ENCODE results near the gene DPPA3. TPM values are rescaled to one million over a fixed set of nuclear protein-coding genes. Genes with fewer than 3 reads are reported as not detected.
"Not testable (repeated sequence)": the region's sequence is repeated elsewhere in the genome, so short reads cannot be mapped to it uniquely, and the experiment has no call there.

Gene DPPA3
- total RNA-seq, 1 experiment from 2014 or later: not detected

GRCh38 chr12:7705846-7706245, 5.4 kb upstream of the DPPA3 start:
- Histone ChIP-seq H3K27ac (no peak overlapping the region), H3K36me3 (no peaks in the 10 kb centered on the region), H3K4me3 (no peak overlapping the region), H3K4me1 (replicated peaks) (no peaks in the 10 kb centered on the region), H3K27me3 (replicated peaks) (no peaks in the 10 kb centered on the region), H3K9me3 (replicated peaks) (no peaks in the 10 kb centered on the region)
- DNase-seq (ENCODE audit: low read depth in 1 of 2, low spot score in 2 of 2): no peak

GRCh38 chr12:7709969-7710675, 1.1 kb upstream of the DPPA3 start:
- no peak for DNase-seq (ENCODE audit: low read depth in 1 of 2, low spot score in 2 of 2)
- Histone ChIP-seq H3K4me3 (no peak overlapping the region), H3K27ac (no peak overlapping the region), H3K36me3 (no peaks in the 10 kb centered on the region), H3K4me1 (replicated peaks) (no peaks in the 10 kb centered on the region), H3K9me3 (replicated peaks) (no peaks in the 10 kb centered on the region), H3K27me3 (replicated peaks) (no peaks in the 10 kb centered on the region)

DNA sequence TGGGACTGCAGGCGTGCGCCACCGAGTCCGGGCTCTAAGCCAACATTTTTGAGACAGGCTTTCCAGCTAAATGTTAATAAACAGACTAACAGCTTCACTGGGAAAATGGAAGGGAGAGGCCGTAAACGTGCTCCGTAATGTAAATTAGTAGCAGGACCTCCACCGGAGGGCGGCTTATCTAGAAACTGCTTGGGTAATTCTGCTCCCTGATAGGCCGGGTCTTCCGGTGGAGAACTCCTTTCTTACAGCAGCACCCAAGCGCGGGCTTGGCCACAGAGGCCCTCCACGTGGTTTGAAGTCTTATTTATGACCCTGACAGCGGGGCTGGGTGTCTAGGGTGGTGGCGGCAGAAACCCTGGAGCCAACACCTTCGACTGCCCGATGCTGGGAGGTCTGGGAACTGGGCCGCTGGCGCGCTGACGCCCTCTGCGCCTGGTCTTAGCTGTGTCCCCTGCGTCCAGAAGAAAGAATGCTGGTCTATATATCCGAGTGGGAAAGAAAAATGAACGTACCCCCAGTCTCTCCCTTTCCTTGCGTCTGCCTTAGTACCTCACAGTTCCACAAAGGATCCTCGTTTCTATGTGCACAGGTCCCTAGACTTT, 1.7 kb downstream of the DPPA3 start:
- Histone ChIP-seq H3K27me3 (replicated peaks) (no peaks in the 10 kb centered on the region), H3K36me3 (no peaks in the 10 kb centered on the region), H3K4me3 (no peak overlapping the region), H3K4me1 (replicated peaks) (no peaks in the 10 kb centered on the region), H3K9me3 (replicated peaks) (no peaks in the 10 kb centered on the region), H3K27ac (no peak overlapping the region)
- DNase-seq (ENCODE audit: low read depth in 1 of 2, low spot score in 2 of 2): no peak

DNA sequence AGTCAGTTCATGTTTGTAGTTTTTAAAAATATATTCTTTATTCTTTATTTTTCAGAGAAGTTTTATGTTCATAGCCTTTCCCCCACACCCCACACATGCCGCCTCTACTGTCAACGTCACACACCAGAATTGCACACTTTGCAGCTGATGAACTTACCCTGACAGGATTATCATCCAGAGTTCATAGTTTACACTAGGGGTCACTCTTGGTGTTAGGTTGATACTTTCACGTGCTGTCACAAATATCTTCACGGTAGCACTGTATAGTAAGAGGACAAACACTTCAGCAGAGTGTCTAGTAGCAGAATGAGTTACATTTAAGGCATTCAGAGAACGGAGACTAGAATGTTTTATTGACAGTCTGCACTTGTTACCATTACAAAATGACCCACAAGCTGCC, 5.1 kb downstream of the DPPA3 start:
- no peaks in the 10 kb centered on the region for H3K4me1 ChIP-seq (replicated peaks)
- no peaks in the 10 kb centered on the region for H3K9me3 ChIP-seq (replicated peaks)
- DNase-seq (ENCODE audit: low read depth in 1 of 2, low spot score in 2 of 2): no peak
- H3K4me3 ChIP-seq: no peak overlapping the region
- no peaks in the 10 kb centered on the region for H3K36me3 ChIP-seq
- H3K27me3 ChIP-seq (replicated peaks): no peaks in the 10 kb centered on the region
- no peak overlapping the region for H3K27ac ChIP-seq

DNA sequence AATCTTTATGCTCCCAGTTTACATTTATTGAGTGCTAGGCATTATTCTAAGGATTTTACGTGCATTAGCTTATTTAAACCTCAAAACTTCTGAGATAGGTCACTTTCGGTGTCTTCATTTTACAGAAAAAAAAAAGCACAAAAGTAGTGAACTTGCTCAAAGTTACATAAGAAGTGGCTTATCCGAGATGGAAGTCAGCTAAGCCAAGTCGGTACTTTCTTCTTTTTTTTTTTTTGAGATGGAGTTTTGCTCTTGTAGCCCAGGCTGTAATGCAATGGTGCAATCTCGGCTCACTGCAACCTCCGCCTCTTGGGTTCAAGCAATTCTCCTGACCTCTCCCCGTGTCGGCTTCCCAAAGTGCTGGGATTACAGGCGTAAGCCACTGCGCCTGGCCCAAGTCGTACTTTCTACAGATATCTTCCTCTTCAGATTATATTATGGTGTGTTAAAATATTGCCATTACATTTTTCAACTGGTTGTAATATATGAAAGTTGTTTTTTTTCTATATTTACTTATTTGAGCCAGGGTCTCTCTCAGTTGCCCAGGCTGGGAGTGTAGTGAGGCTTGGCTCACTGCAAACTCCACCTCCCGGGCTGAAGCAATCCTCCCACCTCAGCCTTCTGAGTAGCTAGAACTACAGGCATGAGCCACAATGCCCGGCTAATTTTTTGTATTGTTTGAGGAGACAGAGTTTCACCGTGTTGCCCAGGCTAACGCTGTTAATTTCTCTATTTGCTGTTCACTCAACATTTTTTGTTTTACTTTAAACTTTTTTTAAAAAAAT, 8.9 kb downstream of the DPPA3 start:
- H3K27me3 ChIP-seq (replicated peaks): no peaks in the 10 kb centered on the region
- H3K4me3 ChIP-seq: no peak overlapping the region
- no peaks in the 10 kb centered on the region for H3K9me3 ChIP-seq (replicated peaks)
- H3K4me1 ChIP-seq (replicated peaks): no peaks in the 10 kb centered on the region
- H3K27ac ChIP-seq: no peak overlapping the region
- DNase-seq (ENCODE audit: low read depth in 1 of 2, low spot score in 2 of 2): no peak
- H3K36me3 ChIP-seq: no peaks in the 10 kb centered on the region

GRCh38 chr12:7723926-7724325, 12.7 kb downstream of the DPPA3 start:
- Histone ChIP-seq H3K4me1 (replicated peaks) (no peaks in the 10 kb centered on the region), H3K9me3 (replicated peaks) (0 out of 2 replicates have a peak, but pooled peaks cover 7% of the 10 kb centered on the region), H3K36me3 (no peaks in the 10 kb centered on the region), H3K27ac (no peak overlapping the region), H3K4me3 (no peak overlapping the region), H3K27me3 (replicated peaks) (no peaks in the 10 kb centered on the region)
- no peak for DNase-seq (ENCODE audit: low read depth in 1 of 2, low spot score in 2 of 2)

- Histone ChIP-seq H3K4me3 (no peak overlapping the region), H3K4me1 (replicated peaks) (no peaks in the 10 kb centered on the region), H3K9me3 (replicated peaks) (0 out of 2 replicates have a peak, but pooled peaks cover 7% of the 10 kb centered on the region), H3K27ac (no peak overlapping the region), H3K36me3 (no peaks in the 10 kb centered on the region), H3K27me3 (replicated peaks) (no peaks in the 10 kb centered on the region)
- no peak for DNase-seq (ENCODE audit: low read depth in 1 of 2, low spot score in 2 of 2)
Observed at GRCh38 chr12:7729746-7730145, 18.5 kb downstream of the DPPA3 start.

DNA sequence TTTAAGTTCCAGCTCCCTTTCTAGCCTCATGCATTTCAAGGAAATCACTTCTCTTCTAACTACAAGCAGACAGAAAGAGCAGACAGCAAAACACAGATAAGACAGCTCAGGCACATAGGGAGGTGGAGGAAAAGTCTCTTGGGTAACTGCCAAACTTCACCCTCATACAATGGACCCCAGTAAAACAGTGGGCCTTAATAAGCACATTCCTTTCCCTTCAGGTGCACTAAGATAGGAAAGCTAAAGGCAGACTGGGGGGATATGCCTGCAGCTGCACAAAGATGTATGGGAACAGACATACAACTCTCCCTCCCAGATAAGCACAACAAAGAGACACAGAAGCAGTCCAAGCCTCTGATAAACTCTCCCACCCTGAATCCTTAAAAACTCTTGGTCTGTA, 19.8 kb downstream of the DPPA3 start:
- not testable (repeated sequence) for H3K4me3 ChIP-seq; H3K9me3 ChIP-seq (replicated peaks); H3K27me3 ChIP-seq (replicated peaks); H3K36me3 ChIP-seq; DNase-seq (ENCODE audit: low read depth in 1 of 2, low spot score in 2 of 2); H3K4me1 ChIP-seq (replicated peaks); H3K27ac ChIP-seq

DNA sequence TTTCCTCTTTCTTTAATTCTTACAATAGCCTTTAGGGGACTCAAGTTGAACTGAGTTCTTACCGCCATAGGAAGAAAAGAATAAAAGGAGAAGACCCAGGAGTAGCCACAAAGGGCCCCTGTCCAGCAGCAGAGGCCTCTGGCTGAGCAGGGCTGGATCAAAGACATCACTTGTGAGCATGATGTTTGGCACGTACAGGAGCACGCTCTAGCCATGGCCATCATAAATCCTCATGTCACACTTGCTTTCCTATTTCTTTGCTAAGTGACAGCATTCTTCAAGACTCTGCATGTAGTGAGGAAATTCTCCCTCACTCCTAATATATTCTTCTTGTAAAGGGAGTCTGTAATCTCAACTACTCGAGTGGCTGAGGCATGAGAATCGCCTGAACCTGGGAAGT, 20.3 kb downstream of the DPPA3 start:
- no peak overlapping the region for H3K4me3 ChIP-seq
- DNase-seq (ENCODE audit: low read depth in 1 of 2, low spot score in 2 of 2): no peak
- H3K9me3 ChIP-seq (replicated peaks): 0 out of 2 replicates have a peak, but pooled peaks cover 7% of the 10 kb centered on the region
- no peak overlapping the region for H3K27ac ChIP-seq
- H3K4me1 ChIP-seq (replicated peaks): no peaks in the 10 kb centered on the region
- no peaks in the 10 kb centered on the region for H3K27me3 ChIP-seq (replicated peaks)
- H3K36me3 ChIP-seq: no peaks in the 10 kb centered on the region

DNA sequence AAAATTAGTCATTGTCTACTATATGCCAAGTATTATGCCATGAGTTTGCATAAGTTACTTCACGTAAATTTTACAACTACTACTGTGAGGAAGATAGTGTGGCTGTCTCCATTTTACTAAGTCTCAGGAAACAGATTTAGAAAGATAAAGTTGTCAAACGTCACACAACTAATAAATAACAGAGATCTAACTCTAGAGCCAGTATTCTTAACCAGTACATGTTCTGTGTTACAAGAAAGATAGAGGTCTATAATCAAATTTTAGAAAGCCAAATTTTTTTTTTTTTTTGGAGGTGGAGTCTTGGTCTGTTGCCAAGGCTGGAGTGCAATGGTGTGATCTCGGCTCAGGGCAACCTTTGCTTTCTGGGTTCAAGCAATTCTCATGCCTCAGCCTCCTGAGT, 21.8 kb downstream of the DPPA3 start:
- no peak for DNase-seq (ENCODE audit: low read depth in 1 of 2, low spot score in 2 of 2)
- H3K27me3 ChIP-seq (replicated peaks): no peaks in the 10 kb centered on the region
- H3K27ac ChIP-seq: no peak overlapping the region
- no peaks in the 10 kb centered on the region for H3K4me1 ChIP-seq (replicated peaks)
- peaks cover 4% of the 10 kb centered on the region; the same call in 1 of the 2 replicates for H3K9me3 ChIP-seq (replicated peaks)
- H3K4me3 ChIP-seq: no peak overlapping the region
- no peaks in the 10 kb centered on the region for H3K36me3 ChIP-seq

GRCh38 chr12:7747246-7747645, 36.0 kb downstream of the DPPA3 start, which contains the start of gene CLEC4C:
TSS of gene CLEC4C (minus strand) at chr12:7747375. CDS start at chr12:7747348, 27 bp downstream.
- Histone ChIP-seq H3K4me3 (no peak within 1 kb of the TSS), H3K4me1 (replicated peaks) (no peaks in the 10 kb centered on the region), H3K27me3 (replicated peaks) (no peaks in the 10 kb centered on the region), H3K27ac (no peak within 1 kb of the TSS), H3K36me3 (no peaks in the 10 kb centered on the region), H3K9me3 (replicated peaks) (no peaks in the 10 kb centered on the region)
- DNase-seq (ENCODE audit: low read depth in 1 of 2, low spot score in 2 of 2): no peak

- DNase-seq (ENCODE audit: low read depth in 1 of 2, low spot score in 2 of 2): no peak
- H3K4me1 ChIP-seq (replicated peaks): no peaks in the 10 kb centered on the region
- no peak overlapping the region for H3K4me3 ChIP-seq
- H3K36me3 ChIP-seq: no peaks in the 10 kb centered on the region
- no peaks in the 10 kb centered on the region for H3K9me3 ChIP-seq (replicated peaks)
- H3K27ac ChIP-seq: no peak overlapping the region
- H3K27me3 ChIP-seq (replicated peaks): no peaks in the 10 kb centered on the region
Observed at GRCh38 chr12:7748852-7749251, 37.6 kb downstream of the DPPA3 start.

- H3K27ac ChIP-seq: no peak overlapping the region
- H3K36me3 ChIP-seq: no peaks in the 10 kb centered on the region
- H3K4me1 ChIP-seq (replicated peaks): no peaks in the 10 kb centered on the region
- no peaks in the 10 kb centered on the region for H3K9me3 ChIP-seq (replicated peaks)
- H3K4me3 ChIP-seq: no peak overlapping the region
- DNase-seq (ENCODE audit: low read depth in 1 of 2, low spot score in 2 of 2): no peak
- H3K27me3 ChIP-seq (replicated peaks): no peaks in the 10 kb centered on the region
Observed at GRCh38 chr12:7749442-7749841, 38.2 kb downstream of the DPPA3 start.

DNA sequence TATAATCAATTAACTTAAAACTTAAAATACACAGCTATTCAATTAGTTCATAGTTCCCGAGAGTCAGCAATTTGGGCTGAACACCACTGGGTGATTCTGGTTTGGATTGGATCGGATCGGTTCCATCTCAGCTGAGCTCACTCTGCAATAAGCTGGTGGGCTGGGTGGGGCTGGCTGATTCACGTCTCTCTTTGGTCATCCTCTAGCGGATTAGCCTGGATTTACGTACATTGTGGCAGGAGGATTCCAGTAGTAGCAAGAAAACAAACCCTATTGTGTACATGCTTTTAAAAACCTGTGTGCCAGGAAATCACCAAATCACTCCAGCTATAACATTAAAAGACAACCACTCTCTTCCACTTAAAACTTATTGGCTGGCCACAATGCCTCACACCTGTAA, 39.1 kb downstream of the DPPA3 start:
- DNase-seq (ENCODE audit: low read depth in 1 of 2, low spot score in 2 of 2): no peak
- Histone ChIP-seq H3K27ac (no peak overlapping the region), H3K4me3 (no peak overlapping the region), H3K36me3 (no peaks in the 10 kb centered on the region), H3K9me3 (replicated peaks) (no peaks in the 10 kb centered on the region), H3K4me1 (replicated peaks) (no peaks in the 10 kb centered on the region), H3K27me3 (replicated peaks) (no peaks in the 10 kb centered on the region)

All from SJSA1 (cell line).